Measurements from ENCODE around the gene POM121L12. TPM values are rescaled to one million over a fixed set of nuclear protein-coding genes. Genes with fewer than 3 reads are reported as not detected.

POM121L12 gene
- total RNA-seq, 1 donor from 2014 or later = not detected

GRCh38 chr7:53068673-53069072, 33.2 kb downstream of the POM121L12 start:
- Mint-ChIP-seq H3K4me1 (ENCODE audit: low read depth) (no peaks in the 10 kb centered on the region), H3K36me3 (ENCODE audit: low read depth) (no peaks in the 10 kb centered on the region), H3K27me3 (ENCODE audit: low read depth) (no peaks in the 10 kb centered on the region), H3K4me3 (ENCODE audit: unreplicated experiment) (no peak overlapping the region), H3K27ac (ENCODE audit: unreplicated experiment) (no peak overlapping the region), H3K9me3 (ENCODE audit: low read depth) (peaks cover 2% of the 10 kb centered on the region)
- DNase-seq (ENCODE audit: low spot score) = no peak
- TF ChIP-seq CTCF (IDR thresholded peaks at IDR 0.05) = no peak

GRCh38 chr7:53070883-53071282, 35.5 kb downstream of the POM121L12 start:
- DNase-seq (ENCODE audit: low spot score) = no peak
- no peak for TF ChIP-seq CTCF (IDR thresholded peaks at IDR 0.05)

More at GRCh38 chr7:53070883-53071282, 35.5 kb downstream of the POM121L12 start:
- H3K27me3 Mint-ChIP-seq (ENCODE audit: low read depth) = no peaks in the 10 kb centered on the region
- no peaks in the 10 kb centered on the region for H3K36me3 Mint-ChIP-seq (ENCODE audit: low read depth)
- no peak overlapping the region for H3K27ac Mint-ChIP-seq (ENCODE audit: unreplicated experiment)
- H3K9me3 Mint-ChIP-seq (ENCODE audit: low read depth) = no peaks in the 10 kb centered on the region
- no peak overlapping the region for H3K4me3 Mint-ChIP-seq (ENCODE audit: unreplicated experiment)
- H3K4me1 Mint-ChIP-seq (ENCODE audit: low read depth) = no peaks in the 10 kb centered on the region
